Muscle of leg (tissue), 11 donors: ENCODE data around the gene MGRN1. TPM values are rescaled to one million over a fixed set of nuclear protein-coding genes. Genes with fewer than 3 reads are reported as not detected.

ENCODE experiments used
- DNase-seq: peaks from one replicate; pipeline ENCODE4 v3.0.0; 2013
- H3K27ac ChIP-seq: one replicate; pipeline ENCODE4 v1.5.1; 2013; ENCODE audit warnings: mild to moderate bottlenecking, low read length, control low read depth
- H3K27me3 ChIP-seq: one replicate; pipeline ENCODE4 v1.6.1; 2013; ENCODE audit warnings: low read length; ENCODE audit not compliant: control insufficient read depth, insufficient read depth
- H3K36me3 ChIP-seq: one replicate; pipeline ENCODE4 v1.6.1; 2013; ENCODE audit warnings: low read length; ENCODE audit not compliant: control insufficient read depth, insufficient read depth
- H3K4me1 ChIP-seq: one replicate; pipeline ENCODE4 v1.6.1; 2013; ENCODE audit warnings: low read length; ENCODE audit not compliant: control insufficient read depth, insufficient read depth
- H3K4me3 ChIP-seq: one replicate; pipeline ENCODE4 v1.5.1; 2013; ENCODE audit warnings: low read length, control low read depth
- H3K9me3 ChIP-seq: replicated peaks from 2 replicates; pipeline ENCODE4 v1.6.1; 2013; ENCODE audit warnings: low read depth, low read length; ENCODE audit not compliant: control insufficient read depth
- WGBS: methylation state at CpG from one replicate; pipeline ENCODE4 v1.1.5; 2013; ENCODE audit warnings: missing lambda C conversion rate; ENCODE audit not compliant: insufficient coverage; 5-methylcytosine and 5-hydroxymethylcytosine counted together
- polyA plus RNA-seq, 8 donors: library from polyadenylated mRNA; unstranded; fragments of 120-200 nt; gene quantifications; one replicate each; pipeline versions ENCODE4 v1.2.1 to v1.2.3, GENCODE V29; 2013; ENCODE audit warnings: inconsistent platforms in 1 of 8, low replicate concordance in 1 of 8; ENCODE audit not compliant: insufficient read length in 8 of 8, insufficient read depth in 1 of 8
- total RNA-seq: library from RNA; stranded (reverse); fragments of 120-200 nt; gene quantifications from one replicate; pipeline ENCODE4 v1.2.4, GENCODE V29; 2013

The MGRN1 gene
- total and polyA plus RNA-seq, 9 donors: 15.9 to 50.7 (median 37.2) TPM

- H3K9me3 ChIP-seq: no peaks in the 10 kb centered on the region
- H3K36me3 ChIP-seq: peaks cover 73% of the 10 kb centered on the region
- WGBS: 80% methylated on average over 7 of the region's 11 CpGs
- no peak for DNase-seq
- H3K27ac ChIP-seq: no peak overlapping the region
- H3K4me3 ChIP-seq: no peak overlapping the region
- H3K27me3 ChIP-seq: no peaks in the 10 kb centered on the region
- peaks cover 6% of the 10 kb centered on the region for H3K4me1 ChIP-seq
Measured at GRCh38 chr16:4661661-4662060, 37.0 kb downstream of the MGRN1 start.

- Histone ChIP-seq H3K36me3 (peaks cover 76% of the 10 kb centered on the region), H3K27me3 (no peaks in the 10 kb centered on the region), H3K27ac (no peak overlapping the region), H3K4me1 (peaks cover 6% of the 10 kb centered on the region), H3K9me3 (no peaks in the 10 kb centered on the region), H3K4me3 (no peak overlapping the region)
- WGBS: 86% methylated on average over 5 of the region's 5 CpGs
- no peak for DNase-seq
Measured at GRCh38 chr16:4663465-4663776, 38.8 kb downstream of the MGRN1 start.

- 79% methylated on average over 25 of the region's 25 CpGs for WGBS
- Histone ChIP-seq H3K9me3 (no peaks in the 10 kb centered on the region), H3K27ac (no peak overlapping the region), H3K27me3 (no peaks in the 10 kb centered on the region), H3K4me1 (peaks cover 6% of the 10 kb centered on the region), H3K4me3 (no peak overlapping the region), H3K36me3 (peaks cover 72% of the 10 kb centered on the region)
- peak; percentile 82 for DNase-seq
Measured at GRCh38 chr16:4663777-4664465, 39.3 kb downstream of the MGRN1 start.

GRCh38 chr16:4664538-4665418 lies 40.2 kb downstream of the MGRN1 start:
- H3K27ac ChIP-seq: no peak overlapping the region
- H3K4me3 ChIP-seq: no peak overlapping the region
- no peaks in the 10 kb centered on the region for H3K9me3 ChIP-seq
- H3K36me3 ChIP-seq: peaks cover 71% of the 10 kb centered on the region
- WGBS: 64% methylated on average over 16 of the region's 26 CpGs
- H3K27me3 ChIP-seq: no peaks in the 10 kb centered on the region
- peaks cover 6% of the 10 kb centered on the region for H3K4me1 ChIP-seq
- DNase-seq: no peak

GRCh38 chr16:4666537-4667202 lies 42.0 kb downstream of the MGRN1 start:
- no peak for DNase-seq
- Histone ChIP-seq H3K4me1 (peaks cover 6% of the 10 kb centered on the region), H3K27me3 (no peaks in the 10 kb centered on the region), H3K27ac (no peak overlapping the region), H3K36me3 (peaks cover 72% of the 10 kb centered on the region), H3K4me3 (no peak overlapping the region), H3K9me3 (no peaks in the 10 kb centered on the region)
- 85% methylated on average over 20 of the region's 20 CpGs for WGBS

- no peaks in the 10 kb centered on the region for H3K9me3 ChIP-seq
- WGBS: 78% methylated on average over 17 of the region's 20 CpGs
- H3K36me3 ChIP-seq: peaks cover 69% of the 10 kb centered on the region
Measured at GRCh38 chr16:4667203-4667963, 42.8 kb downstream of the MGRN1 start.

GRCh38 chr16:4668313-4668960 lies 43.8 kb downstream of the MGRN1 start:
- no peak for DNase-seq
- Histone ChIP-seq H3K4me1 (peaks cover 13% of the 10 kb centered on the region), H3K27ac (no peak overlapping the region), H3K36me3 (peaks cover 66% of the 10 kb centered on the region), H3K9me3 (no peaks in the 10 kb centered on the region), H3K4me3 (no peak overlapping the region), H3K27me3 (no peaks in the 10 kb centered on the region)
- 92% methylated on average over 10 of the region's 10 CpGs for WGBS

More at GRCh38 chr16:4667203-4667963, 42.8 kb downstream of the MGRN1 start:
- H3K4me1 ChIP-seq: peaks cover 9% of the 10 kb centered on the region
- DNase-seq: no peak
- H3K27me3 ChIP-seq: no peaks in the 10 kb centered on the region
- no peak overlapping the region for H3K27ac ChIP-seq
- H3K4me3 ChIP-seq: no peak overlapping the region

GRCh38 chr16:4673387-4674046 lies 48.9 kb downstream of the MGRN1 start:
- DNase-seq: no peak
- H3K27ac ChIP-seq: peak overlapping the region; percentile 59
- no peaks in the 10 kb centered on the region for H3K27me3 ChIP-seq
- H3K9me3 ChIP-seq: no peaks in the 10 kb centered on the region
- H3K4me3 ChIP-seq: no peak overlapping the region
- H3K36me3 ChIP-seq: peaks cover 57% of the 10 kb centered on the region
- WGBS: 87% methylated on average over 26 of the region's 33 CpGs
- H3K4me1 ChIP-seq: peaks cover 9% of the 10 kb centered on the region

- Histone ChIP-seq H3K36me3 (peaks cover 58% of the 10 kb centered on the region), H3K4me3 (no peak overlapping the region), H3K27ac (no peak overlapping the region), H3K4me1 (peaks cover 17% of the 10 kb centered on the region), H3K9me3 (no peaks in the 10 kb centered on the region), H3K27me3 (no peaks in the 10 kb centered on the region)
- no peak for DNase-seq
- 83% methylated on average over 1 of the region's 9 CpGs for WGBS
Measured at GRCh38 chr16:4674926-4675530, 50.4 kb downstream of the MGRN1 start.
